Measurements from ENCODE around the gene PKD1.

The PKD1 gene

GRCh38 chr16:2040041-2040786 is 95.5 kb downstream of the PKD1 start:
- H3K9me3 ChIP-seq (ENCODE audit: low read depth, low read length): no peaks in the 10 kb centered on the region
- peak overlapping the region; percentile 99 for H3K27ac ChIP-seq
- peaks cover 3% of the 10 kb centered on the region; the same call in 1 of the 2 replicates for H3K36me3 ChIP-seq (ENCODE audit: insufficient read depth, low read length)
- no peak overlapping the region for H3K9ac ChIP-seq (ENCODE audit: insufficient read length)
- no peak for DNase-seq (ENCODE audit: low read depth, low spot score)
- TF ChIP-seq EZH2 (IDR thresholded peaks at IDR 0.05): no peak
- TF ChIP-seq FOXP2 (optimal IDR thresholded peaks at IDR 0.05; ENCODE audit: control extremely low read depth, extremely low read length, insufficient read depth): no peak
- no peak for TF ChIP-seq POLR2AphosphoS5 (IDR thresholded peaks at IDR 0.05; ENCODE audit: borderline replicate concordance, low read depth, low read length)
- no peak overlapping the region for H3K4me3 ChIP-seq

- Histone ChIP-seq H3K36me3 (ENCODE audit: insufficient read depth, low read length) (peaks cover 3% of the 10 kb centered on the region; the same call in 1 of the 2 replicates), H3K27ac (peak overlapping the region; percentile 99), H3K4me3 (no peak overlapping the region), H3K9me3 (ENCODE audit: low read depth, low read length) (no peaks in the 10 kb centered on the region), H3K9ac (ENCODE audit: insufficient read length) (no peak overlapping the region)
- no peak for DNase-seq (ENCODE audit: low read depth, low spot score)
- TF ChIP-seq POLR2AphosphoS5 (IDR thresholded peaks at IDR 0.05; ENCODE audit: borderline replicate concordance, low read depth, low read length): peak; percentile 19; the same call in 1 of the 2 replicates
- TF ChIP-seq FOXP2 (optimal IDR thresholded peaks at IDR 0.05; ENCODE audit: control extremely low read depth, extremely low read length, insufficient read depth): no peak
- no peak for TF ChIP-seq EZH2 (IDR thresholded peaks at IDR 0.05)
These were observed 96.2 kb downstream of the PKD1 start for GRCh38 chr16:2039274-2040031.
